GM21381 (cell line): Measurements from ENCODE around the gene ZNF189.
A peak's percentile ranks its signal among the peaks of the same experiment; 100 is the strongest.
"Not testable (repeated sequence)": the region's sequence is repeated elsewhere in the genome, so short reads cannot be mapped to it uniquely, and the experiment has no call there.

Experiments
- ATAC-seq: cut with Tn5 transposase; IDR thresholded peaks from one replicate; pipeline ENCODE4 v1.9.1; 2021; ENCODE audit warnings: mild to moderate bottlenecking, moderate library complexity; ENCODE audit not compliant: unreplicated experiment

ZNF189 gene

DNA sequence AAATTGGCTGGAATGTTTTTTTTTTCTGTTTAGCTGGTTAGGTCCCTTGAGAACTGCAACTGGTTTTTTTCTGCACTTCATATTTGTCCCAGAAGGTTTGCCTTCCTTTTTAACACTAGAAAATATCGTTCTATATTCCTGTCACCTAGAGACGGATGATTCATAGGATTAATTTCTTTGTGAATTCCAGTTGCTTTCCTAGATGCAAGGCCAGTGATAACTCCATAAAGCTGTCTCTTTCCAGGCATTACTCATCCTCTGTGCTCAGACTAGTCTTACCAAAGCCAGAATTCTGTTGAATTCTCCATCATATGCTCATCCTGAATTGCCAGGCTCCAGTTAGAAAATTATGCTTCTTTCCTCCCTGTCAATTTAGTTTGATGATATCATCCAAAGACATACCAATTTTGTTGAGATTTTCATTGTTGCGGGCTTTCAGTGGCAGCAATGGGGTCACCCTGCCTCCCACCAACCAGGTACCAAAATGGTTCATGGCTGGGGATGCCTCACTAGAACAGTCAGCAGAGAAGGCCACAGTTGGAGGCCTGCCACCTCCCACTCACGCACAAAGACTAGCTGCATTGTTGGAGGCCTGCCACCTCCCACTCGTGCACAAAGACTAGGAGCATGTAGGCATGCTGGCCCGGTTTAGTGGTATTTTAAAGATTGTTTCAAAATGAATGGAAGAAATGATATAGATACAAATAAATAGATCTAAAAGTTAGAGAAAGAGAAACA lies 22.4 kb upstream of the ZNF189 start:
- no peak for ATAC-seq

DNA sequence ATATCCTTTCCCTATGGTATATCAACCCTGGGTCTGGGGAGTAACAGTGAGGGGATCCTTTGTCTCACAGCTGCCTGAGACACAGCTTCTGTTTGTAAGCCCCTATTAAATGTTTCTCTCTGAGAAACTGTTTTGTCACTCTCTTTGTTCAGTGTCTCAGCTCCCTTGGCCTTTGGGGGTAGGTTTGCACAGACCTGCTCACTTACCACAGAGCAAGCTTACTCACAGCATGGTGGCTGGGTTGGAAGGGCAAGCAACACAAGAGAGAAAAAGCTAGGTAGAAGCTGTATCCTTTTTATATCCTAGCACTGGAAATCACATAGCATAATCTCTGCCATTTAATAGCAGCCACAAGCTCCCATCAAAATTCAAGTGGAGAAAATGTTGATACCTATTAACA lies 18.4 kb upstream of the ZNF189 start:
- no peak for ATAC-seq

DNA sequence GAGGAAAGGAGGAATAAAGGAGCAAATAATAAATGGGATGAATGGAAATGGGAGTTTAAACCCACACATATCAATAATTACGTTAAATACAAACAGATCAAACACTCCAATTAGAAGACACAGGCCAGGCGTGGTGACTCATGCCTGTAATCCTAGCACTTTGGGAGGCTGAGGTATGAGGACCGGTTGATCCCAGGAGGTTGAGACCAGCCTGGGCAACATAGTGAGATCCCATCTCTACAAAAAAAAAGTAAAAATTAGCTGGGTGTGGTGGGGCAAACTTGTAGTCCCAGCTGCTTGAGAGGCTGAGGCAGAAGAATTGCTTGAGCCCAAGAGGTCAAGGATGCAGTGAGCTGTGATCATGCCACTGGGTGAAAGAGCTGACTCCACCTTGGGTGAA lies 17.5 kb upstream of the ZNF189 start:
- no peak for ATAC-seq

DNA sequence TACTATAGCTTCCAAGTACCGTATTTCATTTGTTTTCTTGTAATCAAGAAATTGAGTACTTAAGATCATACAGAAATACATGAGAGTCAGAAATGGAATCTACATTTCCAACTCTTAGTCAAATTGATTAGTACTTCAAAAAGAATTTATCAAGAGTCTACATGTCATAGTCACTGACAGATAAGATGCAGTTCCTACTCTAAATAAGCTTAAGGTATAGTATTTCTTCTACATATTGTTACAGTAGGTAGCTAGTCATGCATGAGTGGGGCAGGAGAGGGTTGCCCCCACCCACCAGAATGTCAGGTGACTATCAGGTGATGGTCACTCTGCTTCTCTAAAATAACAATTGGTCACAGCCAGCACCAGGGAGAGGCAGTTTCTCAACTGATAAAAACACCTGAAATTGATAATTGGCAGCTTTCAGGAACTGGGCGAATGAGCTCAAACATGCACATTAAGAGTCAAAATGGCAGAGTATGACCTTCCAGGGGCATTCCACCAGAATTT lies 16.8 kb upstream of the ZNF189 start:
- no peak for ATAC-seq

DNA sequence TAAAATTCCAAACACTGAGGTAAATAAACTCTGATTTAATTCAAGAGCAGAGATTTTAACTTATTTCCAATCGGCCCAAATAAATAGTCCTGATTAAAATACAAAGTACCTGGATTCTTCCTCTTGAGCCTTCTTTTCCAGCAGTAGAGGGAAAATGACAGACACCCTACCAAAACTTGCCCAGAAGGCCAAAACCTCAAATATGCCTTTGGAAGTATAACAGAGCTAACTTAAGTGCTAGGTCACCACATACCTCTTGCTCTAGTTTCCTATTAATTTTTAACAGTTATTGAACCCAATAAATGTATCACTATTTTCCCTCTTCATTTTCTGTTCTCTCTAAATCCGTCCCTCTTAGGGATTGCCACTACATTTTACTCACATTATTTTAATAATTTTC lies 15.3 kb upstream of the ZNF189 start:
- ATAC-seq, result no peak

DNA sequence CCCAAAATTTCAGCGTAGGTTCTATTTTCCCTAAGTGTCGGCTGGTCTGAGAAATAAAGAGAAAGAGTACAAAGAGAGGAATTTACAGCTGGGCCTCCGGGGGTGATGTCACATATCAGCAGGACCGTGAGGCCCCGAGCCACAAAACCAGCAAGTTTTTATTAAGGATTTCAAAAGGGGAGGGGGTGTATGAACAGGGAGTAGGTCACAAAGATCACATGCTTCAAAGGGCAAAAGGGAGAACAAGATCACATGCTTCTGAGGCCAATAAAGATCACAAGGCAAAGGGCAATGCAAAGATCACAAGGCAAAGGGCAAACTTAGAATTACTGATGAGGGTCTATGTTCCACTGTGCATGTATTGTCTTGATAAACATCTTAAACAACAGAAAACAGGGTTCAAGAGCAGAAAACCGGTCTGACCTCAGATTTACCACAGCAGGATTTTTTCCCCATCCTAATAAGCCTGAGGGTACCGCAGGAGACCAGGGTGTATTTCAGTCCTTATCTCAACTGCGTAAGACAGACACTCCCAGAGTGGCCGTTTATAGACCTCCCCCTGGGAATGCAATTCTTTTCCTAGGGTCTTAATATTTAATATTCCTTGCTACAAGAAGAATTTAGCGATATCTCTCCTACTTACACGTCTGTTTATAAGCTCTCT lies 13.6 kb upstream of the ZNF189 start, which contains the start of gene BAAT:
TSS of gene BAAT (minus strand) at position 134 of the 664 bp plus-strand sequence. CDS start 13,602 bp downstream, outside the sequence.
- ATAC-seq, result not testable (repeated sequence)

DNA sequence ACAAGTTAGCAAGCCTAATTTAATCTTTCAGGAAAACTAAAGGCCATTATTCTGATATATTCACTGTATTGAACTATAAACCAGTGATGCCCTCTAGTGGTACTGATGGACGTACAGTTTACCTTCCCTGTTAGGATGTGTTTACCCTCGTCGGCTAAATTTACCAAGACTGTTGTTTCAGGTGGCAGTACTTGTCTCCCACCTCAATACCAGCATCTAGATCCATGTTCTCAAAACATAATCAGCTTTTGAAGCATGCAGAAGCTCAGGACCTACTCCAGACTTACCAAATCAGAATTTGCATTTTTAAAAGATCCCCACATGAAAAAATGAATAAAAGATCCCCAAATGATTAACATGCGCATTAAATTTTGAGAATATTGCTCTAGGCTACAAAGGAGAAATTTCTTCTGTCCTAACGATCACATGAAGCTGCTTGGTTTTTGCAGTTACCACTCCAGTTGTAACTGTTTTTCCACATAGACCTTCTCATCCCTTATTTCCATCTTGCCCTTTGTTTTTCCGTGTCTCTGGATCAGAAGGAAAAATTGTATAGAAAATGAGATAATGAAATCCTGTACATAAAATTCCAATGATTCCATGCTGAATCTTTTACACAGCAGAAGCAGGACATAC lies 10.7 kb upstream of the ZNF189 start:
- ATAC-seq, result peak; percentile 75

DNA sequence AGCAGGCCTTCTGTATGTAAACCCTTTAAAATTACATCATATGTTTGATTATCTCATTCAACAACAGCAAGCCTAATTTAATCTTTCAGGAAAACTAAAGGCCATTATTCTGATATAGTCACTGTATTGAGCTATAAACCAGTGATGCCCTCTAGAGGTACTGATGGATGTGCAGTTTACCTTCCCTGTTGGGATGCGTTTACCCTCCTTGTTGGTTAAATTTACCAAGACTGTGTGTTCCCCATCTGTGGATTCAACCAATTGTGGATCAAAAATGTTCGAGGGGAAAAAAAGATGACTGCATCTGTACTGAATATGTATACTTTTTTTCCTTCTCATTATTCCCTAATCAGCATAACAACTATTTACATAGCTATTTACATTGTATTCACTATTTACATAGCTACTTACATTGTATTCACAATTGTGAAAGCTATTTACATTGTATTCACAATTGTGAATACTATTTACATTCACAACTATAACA lies 10.1 kb upstream of the ZNF189 start:
- no peak for ATAC-seq

DNA sequence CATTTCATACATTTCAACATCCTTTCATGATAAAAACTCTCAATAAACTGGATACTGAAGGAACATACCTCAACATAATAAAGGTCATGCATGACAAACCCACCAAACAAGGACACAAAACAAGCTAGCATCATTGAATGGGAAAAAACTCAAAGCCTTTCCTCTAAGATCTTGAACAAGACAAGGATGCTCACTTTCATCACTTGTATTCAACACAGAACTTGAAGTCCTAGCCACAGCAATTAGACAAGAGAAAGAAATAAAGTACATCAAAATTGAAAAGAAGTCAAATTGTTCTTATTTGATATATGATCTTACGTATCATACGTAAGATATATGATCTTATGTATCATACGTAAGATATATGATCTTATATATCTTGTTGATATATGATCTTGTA lies 5.5 kb upstream of the ZNF189 start:
- no peak for ATAC-seq

DNA sequence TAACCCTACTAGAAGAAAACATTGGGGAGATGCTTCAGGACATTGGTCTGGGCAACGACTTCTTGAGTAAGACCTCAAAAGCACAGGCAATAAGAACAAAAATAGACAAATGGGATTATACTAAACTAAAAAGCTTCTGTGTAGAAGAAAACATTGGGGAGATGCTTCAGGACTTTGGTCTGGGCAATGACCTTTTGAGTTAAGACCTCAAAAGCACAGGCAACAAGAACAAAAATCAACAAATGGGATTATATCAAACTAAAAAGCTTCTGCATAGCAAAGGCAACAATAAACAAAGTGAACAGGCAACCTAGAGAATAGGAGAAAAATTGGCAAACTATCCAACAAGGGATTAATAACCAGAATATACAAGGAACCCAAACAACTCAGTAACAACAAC lies 4.0 kb upstream of the ZNF189 start:
- ATAC-seq, result no peak

DNA sequence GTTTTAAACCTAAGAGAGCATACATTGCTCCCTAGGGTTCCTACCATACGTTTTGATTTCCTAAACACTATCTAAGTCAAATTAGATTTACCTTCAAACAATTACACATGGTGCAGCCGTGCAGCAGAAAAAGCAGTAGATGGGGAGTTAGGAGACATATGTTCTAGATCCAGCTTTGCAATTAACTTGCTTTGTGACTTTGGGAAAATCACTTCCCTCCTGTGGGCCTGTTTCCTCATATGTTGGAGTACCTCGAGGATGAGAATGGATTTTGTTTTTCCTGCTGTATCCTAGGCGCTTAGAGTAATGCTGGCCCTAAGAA lies 944 bp upstream of the ZNF189 start:
- ATAC-seq, result no peak

DNA sequence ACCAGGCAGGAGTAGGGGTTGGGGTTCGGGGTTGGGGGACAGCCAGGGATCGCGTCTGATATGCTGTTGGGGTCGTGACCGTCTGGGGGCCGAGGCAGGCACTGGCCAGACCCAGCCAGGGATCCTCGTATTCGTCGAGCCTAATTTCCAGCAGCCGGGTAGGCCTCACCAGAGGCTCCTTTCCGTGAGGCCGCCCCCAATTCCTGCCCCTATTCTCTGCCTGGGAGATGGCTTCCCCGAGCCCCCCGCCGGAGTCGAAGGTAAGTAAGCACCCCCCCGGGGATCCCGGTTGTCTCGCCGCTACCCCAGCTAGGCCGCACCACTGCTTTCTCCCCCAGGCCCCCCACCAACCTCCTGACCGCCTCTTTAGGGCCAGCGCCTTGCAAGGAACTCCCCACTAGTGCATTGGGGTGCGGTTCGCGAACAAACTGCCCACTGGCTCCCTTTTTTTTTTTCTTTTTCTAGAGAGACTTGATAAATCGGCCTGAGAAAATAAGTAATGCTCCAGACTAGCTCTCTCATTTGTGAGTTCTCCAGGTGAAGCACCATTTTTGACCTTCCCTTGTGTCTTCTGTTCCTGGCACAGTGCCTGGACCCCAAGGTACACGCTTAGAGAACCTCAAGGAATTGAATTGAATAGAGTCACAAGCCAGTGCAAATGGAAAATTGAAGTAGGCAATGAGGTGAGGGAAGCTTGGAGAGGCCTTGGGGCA lies 435 bp downstream of the ZNF189 start:
- ATAC-seq, result no peak

DNA sequence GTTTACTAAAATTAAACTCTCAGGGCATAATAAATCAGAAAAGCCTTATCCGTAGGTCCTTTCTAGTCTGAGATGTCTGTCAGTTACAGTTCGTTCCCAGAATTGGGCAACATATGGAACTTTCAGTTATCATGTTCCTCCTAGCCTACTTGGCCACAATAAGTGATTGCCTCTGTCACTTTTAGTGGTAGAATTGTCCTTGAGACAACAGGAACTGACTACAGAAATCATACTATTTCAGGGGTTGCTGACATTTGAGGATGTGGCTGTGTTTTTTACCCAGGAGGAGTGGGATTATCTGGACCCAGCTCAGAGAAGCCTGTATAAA lies 956 bp downstream of the ZNF189 start:
- ATAC-seq, result no peak

DNA sequence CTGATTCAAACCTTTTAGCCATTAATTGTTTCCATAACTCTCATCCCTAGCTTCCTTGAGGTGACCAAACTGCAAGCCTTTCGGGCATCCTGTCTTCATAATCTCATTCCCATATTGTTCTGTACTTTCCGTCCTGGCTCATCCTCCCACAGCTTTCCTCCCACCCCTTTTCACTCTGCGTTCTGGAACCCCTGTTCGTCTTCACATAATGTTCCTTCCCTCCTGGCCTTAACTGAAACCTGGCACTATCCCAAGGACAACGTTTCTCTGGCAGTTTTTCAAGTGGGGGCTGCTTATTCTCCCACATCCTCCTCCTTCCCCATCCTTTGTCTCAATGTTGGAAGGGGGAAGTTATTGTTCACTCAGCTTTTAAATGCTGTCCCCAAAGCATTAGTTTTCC lies 1.5 kb downstream of the ZNF189 start:
- no peak for ATAC-seq

DNA sequence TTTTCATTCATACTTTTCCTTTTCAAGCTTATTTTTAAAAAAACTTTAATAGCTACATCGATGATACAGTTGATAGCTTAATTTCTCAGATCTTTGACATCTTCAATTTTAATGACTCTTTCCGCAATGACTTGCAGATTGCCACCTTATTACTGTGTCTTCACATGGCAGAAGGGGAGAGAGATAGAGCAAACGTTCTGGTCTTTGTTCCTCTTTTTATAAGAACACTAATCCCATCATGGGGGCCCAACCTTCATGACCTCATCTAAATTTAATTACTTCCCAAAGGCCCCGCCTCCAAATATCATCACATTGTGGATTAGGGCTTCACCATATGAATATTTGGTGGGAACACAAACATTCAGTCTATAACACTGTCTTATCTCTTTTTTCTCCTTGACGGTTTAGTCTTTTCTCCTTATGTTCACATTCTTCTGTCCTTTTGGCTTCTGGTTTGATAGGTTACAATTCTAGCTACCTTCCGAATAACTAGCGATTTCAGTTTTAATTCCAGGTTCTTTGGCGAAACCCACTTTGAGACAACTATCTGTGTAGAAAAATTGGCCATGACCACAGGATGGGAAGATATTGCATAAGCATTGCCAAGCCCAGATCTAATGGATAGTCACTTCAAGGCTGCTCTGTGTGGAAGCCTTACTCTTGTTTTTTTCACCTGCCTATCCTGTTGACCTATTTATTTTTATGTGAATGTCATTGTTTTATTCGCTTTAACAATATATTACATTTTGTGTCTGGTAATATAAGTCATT lies 5.0 kb downstream of the ZNF189 start:
- ATAC-seq, result no peak

DNA sequence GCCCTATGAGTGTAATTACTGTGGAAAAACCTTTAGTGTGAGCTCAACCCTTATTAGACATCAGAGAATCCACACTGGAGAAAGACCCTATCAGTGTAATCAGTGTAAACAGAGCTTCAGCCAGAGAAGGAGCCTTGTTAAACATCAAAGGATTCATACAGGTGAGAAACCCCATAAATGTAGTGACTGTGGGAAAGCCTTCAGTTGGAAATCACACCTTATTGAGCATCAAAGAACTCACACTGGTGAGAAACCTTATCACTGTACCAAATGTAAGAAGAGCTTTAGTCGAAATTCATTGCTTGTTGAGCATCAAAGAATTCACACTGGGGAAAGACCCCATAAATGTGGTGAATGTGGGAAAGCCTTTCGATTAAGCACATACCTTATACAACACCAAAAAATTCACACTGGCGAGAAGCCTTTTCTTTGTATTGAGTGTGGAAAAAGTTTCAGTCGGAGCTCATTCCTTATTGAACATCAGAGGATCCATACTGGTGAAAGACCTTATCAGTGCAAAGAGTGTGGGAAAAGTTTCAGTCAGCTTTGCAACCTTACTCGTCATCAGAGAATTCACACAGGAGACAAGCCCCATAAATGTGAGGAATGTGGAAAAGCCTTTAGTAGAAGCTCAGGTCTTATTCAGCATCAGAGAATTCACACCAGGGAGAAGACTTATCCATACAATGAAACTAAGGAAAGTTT lies 9.9 kb downstream of the ZNF189 start:
- no peak for ATAC-seq

DNA sequence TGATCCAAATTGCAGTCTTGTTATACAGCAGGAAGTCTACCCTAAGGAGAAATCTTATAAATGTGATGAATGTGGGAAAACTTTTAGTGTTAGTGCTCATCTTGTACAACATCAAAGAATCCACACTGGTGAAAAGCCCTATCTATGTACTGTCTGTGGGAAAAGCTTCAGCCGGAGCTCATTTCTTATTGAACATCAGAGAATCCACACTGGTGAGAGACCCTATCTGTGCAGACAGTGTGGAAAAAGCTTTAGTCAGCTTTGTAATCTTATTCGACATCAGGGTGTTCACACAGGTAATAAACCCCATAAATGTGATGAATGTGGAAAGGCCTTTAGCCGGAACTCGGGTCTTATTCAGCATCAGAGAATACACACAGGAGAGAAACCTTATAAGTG lies 10.4 kb downstream of the ZNF189 start:
- no peak for ATAC-seq

DNA sequence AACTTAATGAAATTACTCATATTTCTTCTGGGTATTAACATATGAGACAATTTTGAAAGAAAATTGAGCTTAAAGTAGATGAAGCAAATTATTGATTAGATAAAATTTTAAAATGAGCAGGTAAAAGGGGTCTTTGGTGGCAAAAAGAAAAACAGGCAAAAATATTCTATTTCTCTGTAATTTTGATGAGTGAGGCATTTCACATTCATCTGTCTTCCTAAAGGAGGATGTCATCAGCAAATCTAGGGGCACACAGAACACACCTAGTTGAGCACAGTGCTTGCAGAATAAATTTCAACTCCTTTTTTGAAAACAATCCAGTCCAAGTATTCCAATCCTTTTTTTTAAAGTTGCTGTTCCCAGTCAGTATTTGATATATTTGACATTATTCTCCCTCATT lies 16.2 kb downstream of the ZNF189 start:
- ATAC-seq, result no peak

DNA sequence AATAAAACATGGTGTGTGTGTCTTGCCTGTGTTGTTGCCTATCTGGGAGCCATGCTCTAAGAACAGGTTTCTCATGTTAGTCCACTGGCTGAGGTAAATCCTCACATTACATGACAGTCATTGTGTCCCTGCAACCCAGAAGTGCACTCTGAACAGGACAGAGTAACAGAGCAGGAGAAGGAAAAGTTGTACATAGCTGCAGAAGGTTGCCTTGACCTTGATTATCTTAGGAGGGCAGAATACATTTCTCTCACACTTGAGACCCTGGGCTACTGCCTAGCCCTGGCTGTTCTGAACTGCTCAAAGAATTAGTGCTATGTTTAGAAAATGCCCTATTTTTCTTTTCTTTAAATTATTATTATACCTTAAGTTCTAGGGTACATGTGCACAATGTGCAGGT lies 16.9 kb downstream of the ZNF189 start:
- no peak for ATAC-seq

DNA sequence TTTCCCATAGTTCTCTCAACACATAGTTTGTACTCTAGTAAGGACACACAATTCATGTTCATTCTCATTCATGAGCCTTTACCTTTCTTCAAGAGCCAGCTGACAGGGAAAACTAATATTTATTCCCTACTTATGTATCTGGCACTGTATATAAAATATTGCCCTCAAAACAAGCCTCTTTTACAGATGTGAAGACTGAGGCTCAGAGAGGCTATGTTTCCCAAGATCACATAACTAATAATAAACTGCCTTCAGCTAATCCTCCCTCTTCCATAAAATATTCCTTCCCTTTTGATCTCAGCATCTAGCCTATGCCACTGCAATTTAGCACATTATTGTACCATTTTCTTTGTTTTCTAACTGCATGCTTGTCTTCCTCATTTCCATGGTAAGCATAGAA lies 18.7 kb downstream of the ZNF189 start:
- ATAC-seq, result no peak
